Skin epidermis (tissue), 12 donors: ENCODE measurements around the gene MRPL2.
"Not testable (repeated sequence)": the region's sequence is repeated elsewhere in the genome, so short reads cannot be mapped to it uniquely, and the experiment has no call there.

ENCODE experiments used
- H3K27ac ChIP-seq, 21 experiments: fragments of 200-600 bp; sonication (generic) in 11 of 21; one replicate each; pipeline ENCODE4 v1.5.0; 2020; ENCODE audit warnings: mild to moderate bottlenecking in 3 of 21, inconsistent platforms in 2 of 21, moderate library complexity in 2 of 21
- H3K4me3 ChIP-seq, 7 experiments: fragments of 200-600 bp; sonication (generic) in 2 of 7; one replicate each; pipeline ENCODE4 v1.5.0; 2020; ENCODE audit warnings: inconsistent platforms in 2 of 7, mild to moderate bottlenecking in 2 of 7, moderate library complexity in 1 of 7

The MRPL2 gene

DNA sequence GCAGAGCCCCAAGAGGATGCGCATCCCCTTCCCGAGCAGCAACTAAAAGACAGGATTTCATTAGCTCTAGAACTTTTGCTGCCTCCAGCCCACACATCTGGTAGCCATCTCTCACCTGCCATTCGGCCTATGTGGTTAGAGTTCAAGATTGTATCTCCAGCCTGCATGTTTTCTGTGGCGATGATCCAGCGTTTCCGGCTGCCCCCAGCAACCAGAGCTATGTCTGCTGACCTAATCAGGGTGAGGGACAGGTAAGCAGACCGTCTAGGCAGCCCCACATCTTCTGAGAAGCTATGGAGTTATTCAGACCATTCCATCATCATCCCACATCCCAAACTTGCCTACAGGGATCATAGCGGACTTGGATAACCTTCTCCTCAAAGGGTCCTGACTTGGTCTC, 3.3 kb downstream of the MRPL2 start:
- Histone ChIP-seq H3K27ac (no peak overlapping the region), H3K4me3 (no peak overlapping the region)

DNA sequence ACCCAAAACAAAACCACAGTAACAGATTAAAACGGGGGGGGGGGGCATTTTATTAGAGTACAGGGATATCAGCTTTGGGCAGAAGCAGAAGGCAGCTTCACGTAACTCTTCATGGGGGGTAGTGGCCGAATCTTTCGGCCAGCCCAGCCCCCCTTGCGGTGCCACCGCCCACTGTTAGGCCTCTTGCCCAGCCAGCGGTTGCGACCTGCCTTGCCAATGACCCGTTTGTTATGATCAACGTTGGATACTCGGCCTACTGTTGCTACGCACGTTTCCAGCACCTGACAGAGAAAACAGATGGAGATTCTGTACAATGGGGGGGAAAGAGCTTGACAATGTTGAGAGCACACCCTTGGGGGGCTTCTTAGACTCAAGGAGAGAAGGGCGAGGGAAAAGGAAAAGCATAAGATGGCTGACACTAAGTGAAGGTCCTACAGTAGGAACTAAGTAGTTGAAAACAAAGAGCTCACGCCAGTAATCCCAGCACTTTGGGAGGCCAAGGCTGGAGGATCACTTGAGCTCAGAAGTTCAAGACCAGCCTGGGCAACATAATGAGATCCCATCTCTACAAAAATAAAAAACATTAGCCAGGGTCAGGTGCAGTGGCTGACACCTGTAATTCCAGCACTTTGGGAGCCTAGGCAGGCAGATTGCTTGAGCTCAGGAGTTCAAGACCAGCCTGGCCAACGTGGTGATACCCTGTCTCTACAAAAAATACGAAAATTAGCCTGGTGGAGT, 4.9 kb downstream of the MRPL2 start:
- H3K27ac ChIP-seq: peak overlapping the region in 20 of 21 experiments; percentile 83 to 100 (median 96)

DNA sequence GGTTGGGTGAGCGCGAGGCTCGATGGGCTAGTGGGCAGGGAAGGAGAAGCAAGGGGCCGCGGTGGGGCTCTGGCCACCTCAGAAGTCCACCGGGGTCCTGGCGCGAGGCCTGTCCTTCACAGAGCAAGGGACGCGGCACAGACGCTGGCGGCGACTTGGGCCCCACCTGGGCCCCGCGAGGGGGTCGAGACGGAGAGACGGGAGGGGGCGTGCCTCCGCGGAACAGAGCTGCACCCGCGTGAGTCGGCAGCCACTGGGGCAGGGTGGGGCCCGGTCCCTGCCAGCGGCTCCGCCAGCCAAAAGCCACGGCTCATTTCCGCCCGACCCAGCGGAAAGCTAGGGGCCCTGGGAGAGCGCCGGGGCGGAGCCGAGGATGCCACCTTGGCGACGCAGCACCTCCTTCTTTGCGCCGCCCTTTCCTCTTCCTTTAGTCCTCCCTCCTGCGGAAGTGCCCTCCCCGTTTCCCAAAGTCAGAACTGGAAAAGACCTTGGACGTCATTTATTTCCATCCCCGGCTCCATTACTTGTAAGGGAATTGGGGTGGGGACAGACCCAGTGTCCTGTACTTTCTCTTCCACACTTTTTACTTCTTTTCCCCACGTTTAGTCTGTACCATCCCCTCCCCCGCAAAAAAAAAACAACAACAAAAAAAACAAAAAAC, 5.6 kb downstream of the MRPL2 start, which contains the start of gene CUL7:
Gene CUL7 (minus strand): TSS at position 307 of the 661 bp plus-strand sequence. CDS start 1,063 bp downstream, outside the sequence.
- Histone ChIP-seq H3K27ac (peak within 1 kb of the TSS; percentile 83 to 100 (median 95)), H3K4me3 (peak within 1 kb of the TSS; percentile 51 to 91 (median 81))

More for the DNA sequence above, 4.9 kb downstream of the MRPL2 start:
- H3K4me3 ChIP-seq: peak overlapping the region; percentile 51 to 91 (median 81)

DNA sequence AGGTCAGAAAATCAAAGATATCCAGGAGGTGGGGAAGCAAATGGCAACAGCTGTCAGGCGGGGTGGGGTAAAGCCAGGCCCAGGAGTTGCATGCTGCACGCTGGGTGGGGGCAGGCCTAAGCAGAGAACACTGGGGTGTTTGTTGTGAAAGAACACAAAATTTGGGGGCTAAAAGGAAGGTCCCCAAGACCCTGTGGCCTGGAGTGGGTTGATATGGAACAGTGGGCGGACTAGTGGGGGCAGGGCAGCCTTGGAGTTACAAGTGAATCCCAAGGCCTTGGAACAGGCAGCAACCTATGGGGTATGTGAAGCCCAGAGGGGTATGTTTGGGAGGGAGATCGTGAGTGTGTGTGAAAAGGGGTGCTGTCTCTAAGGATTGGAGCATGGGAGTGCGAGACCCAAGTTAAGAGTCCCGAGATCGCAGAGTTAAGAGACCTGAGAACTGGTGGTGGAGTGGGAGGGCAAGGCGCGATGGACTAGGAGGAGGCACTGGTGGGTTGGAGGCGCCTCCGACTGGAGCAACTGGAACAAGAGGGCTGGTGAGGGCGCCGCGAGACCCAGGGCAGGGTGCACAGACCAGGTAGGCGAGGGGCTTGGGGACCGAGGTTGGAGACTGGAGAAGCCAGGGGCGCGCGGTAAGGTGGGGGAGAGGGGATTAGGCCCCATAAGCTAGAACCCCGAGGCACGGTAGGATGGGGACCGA, 6.2 kb downstream of the MRPL2 start:
- peak overlapping the region; percentile 51 to 91 (median 81) for H3K4me3 ChIP-seq
- H3K27ac ChIP-seq: peak overlapping the region; percentile 83 to 100 (median 95)

DNA sequence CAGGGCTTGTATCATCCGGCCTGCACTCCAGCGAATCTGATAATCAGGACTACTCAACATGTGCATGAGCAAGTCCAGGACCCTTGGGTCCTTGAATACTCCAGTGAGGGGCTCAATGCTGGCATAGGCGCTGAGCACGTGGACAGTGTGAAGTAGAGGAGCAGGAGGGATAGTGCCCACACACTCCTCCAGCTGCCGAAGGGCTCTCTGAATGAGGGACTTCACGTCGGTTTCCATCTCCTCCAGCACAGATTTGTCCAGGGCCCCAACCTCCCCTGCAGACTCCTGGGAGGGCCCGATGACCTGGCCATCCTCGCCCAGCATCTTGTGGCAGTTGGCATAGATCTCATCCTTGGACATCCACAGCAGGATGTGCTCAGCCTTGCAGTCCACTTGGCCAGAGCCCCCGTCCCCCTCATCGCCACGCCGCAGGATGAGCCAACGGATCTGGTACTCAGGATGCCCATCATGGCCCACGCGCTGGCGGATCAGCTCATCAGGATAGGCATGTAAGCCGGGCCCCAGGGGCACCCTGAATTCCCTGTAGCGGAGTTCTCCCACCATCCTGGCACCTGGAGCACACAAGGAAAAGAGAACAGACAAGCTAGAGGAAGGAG, 6.9 kb downstream of the MRPL2 start:
- Histone ChIP-seq H3K27ac (peak overlapping the region in 16 of 21 experiments; percentile 88 to 100 (median 96)), H3K4me3 (peak overlapping the region in 1 of 7 experiments; percentile 91)

GRCh38 chr6:43050981-43051380, 8.3 kb downstream of the MRPL2 start:
- Histone ChIP-seq H3K27ac (no peak overlapping the region), H3K4me3 (no peak overlapping the region)

DNA sequence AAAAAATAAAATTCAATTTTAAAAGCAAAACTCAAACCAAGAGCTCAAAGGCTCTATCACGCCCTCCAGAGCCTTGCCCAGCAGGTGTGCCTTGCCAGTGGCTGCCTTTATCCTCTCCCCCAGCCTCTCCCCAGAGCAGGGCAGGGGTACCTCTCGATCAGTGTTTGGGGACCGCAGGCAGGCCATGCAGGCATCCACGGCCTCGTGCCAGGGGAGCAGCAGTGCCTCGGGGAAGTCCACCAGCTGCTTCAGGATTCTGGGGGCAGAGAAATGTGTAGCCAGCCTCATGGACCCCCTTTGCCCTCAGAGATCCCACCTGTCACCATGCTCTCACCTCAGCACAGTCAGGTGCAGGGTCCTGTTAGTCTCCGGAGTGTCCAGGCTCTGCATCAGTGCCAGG, 11.2 kb downstream of the MRPL2 start:
- Histone ChIP-seq H3K27ac (no peak overlapping the region), H3K4me3 (no peak overlapping the region)

- Histone ChIP-seq H3K27ac (no peak overlapping the region), H3K4me3 (no peak overlapping the region)
These were observed 13.8 kb downstream of the MRPL2 start for GRCh38 chr6:43045371-43045930.

DNA sequence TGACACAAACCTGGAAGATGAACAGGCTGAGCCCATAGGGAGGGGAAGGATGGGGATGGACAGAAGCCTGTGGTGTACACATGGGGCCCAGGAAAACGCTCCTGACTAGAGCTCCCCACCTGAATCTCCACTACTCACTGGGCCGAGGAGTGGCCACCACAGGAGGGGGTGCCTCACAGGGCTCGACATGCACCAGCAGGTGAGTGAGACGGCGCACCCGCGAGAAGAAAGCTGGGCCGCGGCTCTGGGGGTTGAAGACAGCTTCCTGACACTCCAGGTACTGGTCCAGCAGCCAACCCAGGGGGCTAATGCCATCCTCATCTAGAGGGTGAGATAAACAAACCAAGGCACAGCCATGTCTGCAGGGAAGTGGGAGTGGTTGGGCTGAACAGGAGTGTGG, 15.9 kb downstream of the MRPL2 start:
- no peak overlapping the region for H3K4me3 ChIP-seq
- no peak overlapping the region for H3K27ac ChIP-seq

DNA sequence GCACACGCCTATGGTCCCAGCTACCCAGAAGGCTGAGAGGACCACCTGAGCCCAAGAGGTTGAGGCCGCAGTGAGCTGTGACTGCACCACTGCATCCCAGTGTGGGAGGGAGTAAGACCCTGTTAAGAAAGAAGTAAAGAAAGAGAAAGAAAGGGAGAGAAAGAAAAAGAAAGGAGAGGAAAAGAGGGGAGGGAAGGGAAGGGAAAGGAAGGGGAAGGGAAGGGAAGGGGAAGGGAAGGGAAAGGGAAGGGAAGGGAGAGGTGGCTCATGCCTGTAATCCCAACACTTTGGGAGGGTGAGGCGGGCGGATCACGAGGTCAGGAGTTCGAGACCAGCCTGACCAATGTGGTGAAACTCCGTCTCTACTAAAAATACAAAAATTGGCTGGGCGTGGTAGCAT, 17.8 kb downstream of the MRPL2 start:
- not testable (repeated sequence) for H3K27ac ChIP-seq, H3K4me3 ChIP-seq

- Histone ChIP-seq H3K4me3 (no peak overlapping the region), H3K27ac (no peak overlapping the region)
These were observed 18.5 kb downstream of the MRPL2 start for GRCh38 chr6:43040542-43041257.

DNA sequence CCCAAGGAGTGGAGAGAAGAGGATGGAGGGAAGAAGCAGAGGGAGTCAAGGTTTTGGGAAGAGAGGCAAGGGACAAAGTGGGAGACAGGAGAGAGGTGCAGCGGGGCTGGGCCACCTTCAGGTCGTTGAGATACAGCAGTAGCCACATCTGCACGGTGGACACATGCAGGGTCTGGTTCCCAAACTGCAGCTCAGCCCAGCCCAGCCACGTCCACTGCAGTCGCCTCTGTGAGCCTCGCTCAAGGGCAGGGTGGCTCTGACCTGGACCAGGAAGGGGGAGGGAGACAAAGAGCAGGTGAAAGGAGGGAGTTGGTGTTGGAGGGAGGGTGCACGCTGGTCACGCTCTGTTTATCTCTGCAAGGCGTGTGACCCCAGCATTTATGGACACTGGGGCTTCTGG, 20.5 kb downstream of the MRPL2 start:
- no peak overlapping the region for H3K27ac ChIP-seq
- H3K4me3 ChIP-seq: no peak overlapping the region

DNA sequence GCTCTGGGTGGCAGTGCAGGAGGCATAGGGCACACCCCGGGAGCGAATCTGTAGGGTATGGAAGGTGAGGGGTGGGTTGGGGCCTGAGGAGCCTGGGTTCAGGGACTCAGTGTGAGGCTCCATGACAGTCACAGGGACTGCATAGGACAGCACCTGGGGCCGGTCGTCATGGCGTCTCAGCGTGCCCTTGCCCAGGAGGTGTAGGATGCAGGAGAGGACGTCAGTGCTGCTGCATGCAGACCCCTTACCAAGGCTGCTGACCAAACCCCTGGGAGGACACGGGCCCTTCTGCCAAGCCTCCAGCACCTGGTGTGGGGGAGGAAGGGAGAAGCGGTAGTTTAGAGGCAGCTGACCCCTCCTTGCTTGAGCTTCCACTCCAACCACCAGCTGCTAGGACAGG, 21.5 kb downstream of the MRPL2 start:
- H3K4me3 ChIP-seq: no peak overlapping the region
- H3K27ac ChIP-seq: no peak overlapping the region

DNA sequence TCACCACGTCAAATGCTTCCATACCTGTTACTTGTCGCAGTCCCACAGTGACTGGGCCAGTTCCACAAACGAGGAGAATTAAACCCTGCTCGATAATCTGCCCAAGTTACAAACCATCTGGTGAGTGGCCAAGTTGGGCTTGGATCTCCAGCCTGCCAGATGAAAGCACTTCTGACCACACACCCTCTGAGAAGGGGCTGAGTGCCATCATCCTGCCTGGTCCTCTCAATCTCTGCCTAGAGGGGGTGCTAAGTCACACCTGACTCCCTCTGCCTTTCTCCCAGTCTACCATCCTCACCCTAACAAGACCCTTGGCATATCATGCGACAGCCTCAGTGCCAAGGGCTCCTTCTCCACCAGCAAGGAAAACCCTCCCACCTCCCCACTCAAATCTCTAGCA, 22.0 kb downstream of the MRPL2 start:
- no peak overlapping the region for H3K4me3 ChIP-seq
- no peak overlapping the region for H3K27ac ChIP-seq

GRCh38 chr6:43036712-43037111, 22.5 kb downstream of the MRPL2 start:
- H3K4me3 ChIP-seq: no peak overlapping the region
- H3K27ac ChIP-seq: no peak overlapping the region

DNA sequence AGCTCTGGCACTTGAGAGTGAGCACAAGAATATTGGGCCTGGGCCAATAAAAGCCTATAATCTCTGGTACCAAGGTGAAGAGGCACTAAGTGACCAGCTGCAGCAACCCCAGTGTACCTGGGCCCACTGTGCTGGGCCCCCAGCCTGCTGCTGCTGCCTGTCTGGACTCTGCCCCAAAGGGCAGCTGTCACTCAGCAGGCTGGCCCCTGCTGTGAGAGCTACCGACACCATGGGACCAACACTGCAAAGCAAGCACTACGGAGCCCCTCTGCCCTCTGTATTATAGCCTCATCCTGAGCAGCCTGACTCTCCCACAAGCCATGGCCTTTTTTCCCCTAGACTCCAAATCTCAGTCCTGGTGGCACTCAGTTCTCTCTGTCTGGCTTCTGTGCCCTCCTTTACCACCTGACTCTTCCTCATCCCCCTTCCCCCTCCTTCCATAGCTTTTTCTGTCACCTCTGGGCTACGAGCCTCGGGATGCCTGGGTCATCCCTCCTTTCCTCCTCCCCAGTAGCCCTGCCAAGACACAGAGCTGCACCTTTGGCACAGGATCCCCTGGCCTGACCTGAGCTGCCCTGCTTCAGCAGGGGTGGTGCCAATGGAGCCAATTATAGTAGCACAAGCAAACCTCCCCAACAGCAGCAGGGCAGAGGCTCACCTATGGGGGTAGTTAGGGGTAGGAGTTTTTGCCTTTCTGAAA, 23.6 kb downstream of the MRPL2 start:
- H3K4me3 ChIP-seq: no peak overlapping the region
- H3K27ac ChIP-seq: peak overlapping the region in 1 of 21 experiments; percentile 11

DNA sequence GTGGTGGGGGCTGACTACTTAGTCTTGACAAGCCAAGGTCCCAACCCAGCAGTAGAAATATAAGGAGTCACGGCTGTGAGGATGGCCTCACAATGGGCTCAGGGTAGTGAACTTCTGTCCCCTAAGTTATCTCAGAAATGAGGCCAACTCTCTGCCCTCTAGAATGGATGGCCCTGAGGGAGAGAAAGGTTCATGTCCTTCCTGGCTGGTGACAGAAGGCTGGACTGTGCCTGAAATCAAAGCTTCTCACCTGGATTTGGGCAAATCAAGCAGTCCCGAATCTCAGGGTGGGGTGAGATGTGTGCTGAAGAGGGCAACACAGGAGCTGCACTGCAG, 25.1 kb downstream of the MRPL2 start:
- Histone ChIP-seq H3K4me3 (no peak overlapping the region), H3K27ac (no peak overlapping the region)

GRCh38 chr6:43033496-43034189, 25.6 kb downstream of the MRPL2 start:
- H3K4me3 ChIP-seq: no peak overlapping the region
- H3K27ac ChIP-seq: no peak overlapping the region
